Neutrophil (primary cell): ENCODE data around the gene CREB5.
"Not testable (repeated sequence)": the region's sequence is repeated elsewhere in the genome, so short reads cannot be mapped to it uniquely, and the experiment has no call there.

Experiments used
- H3K27ac ChIP-seq: fragments of 200-600 bp; sonication (generic); 2 replicates; pipeline ENCODE4 v1.5.1; 2016; ENCODE audit warnings: mild to moderate bottlenecking, moderate library complexity
- H3K27me3 ChIP-seq: fragments of 200-600 bp; sonication (generic); 2 replicates; pipeline ENCODE4 v1.6.0; 2016; ENCODE audit warnings: mild to moderate bottlenecking
- H3K36me3 ChIP-seq: fragments of 200-600 bp; sonication (generic); 2 replicates; pipeline ENCODE4 v1.5.1; 2017
- H3K4me1 ChIP-seq, 2 experiments: fragments of 200-600 bp in 1 of 2; sonication (generic) in 1 of 2; 1 replicate in 1 of 2; 2 replicates in 1 of 2; pipeline versions ENCODE4 v1.5.1 to v1.6.1; 2013 to 2016; ENCODE audit warnings: low read depth in 1 of 2, low read length in 1 of 2, mild to moderate bottlenecking in 1 of 2, moderate library complexity in 1 of 2; ENCODE audit not compliant: control insufficient read depth in 1 of 2, insufficient read depth in 1 of 2
- H3K4me3 ChIP-seq, 2 experiments: fragments of 200-600 bp in 1 of 2; sonication (generic) in 1 of 2; 1 replicate in 1 of 2; 2 replicates in 1 of 2; pipeline ENCODE4 v1.5.1; 2013 to 2016; ENCODE audit warnings: low read depth in 1 of 2, low read length in 1 of 2, mild to moderate bottlenecking in 1 of 2, moderate library complexity in 1 of 2
- H3K9me3 ChIP-seq: fragments of 200-600 bp; sonication (generic); 2 replicates; pipeline ENCODE4 v1.5.1; 2016
- TF ChIP-seq, protein P1 (sequence below): fragments of 200-600 bp; sonication (generic); IDR thresholded peaks from 2 replicates; pipeline ENCODE4 v1.5.1; 2016; ENCODE audit warnings: antibody characterized with exemption

The CREB5 gene

DNA sequence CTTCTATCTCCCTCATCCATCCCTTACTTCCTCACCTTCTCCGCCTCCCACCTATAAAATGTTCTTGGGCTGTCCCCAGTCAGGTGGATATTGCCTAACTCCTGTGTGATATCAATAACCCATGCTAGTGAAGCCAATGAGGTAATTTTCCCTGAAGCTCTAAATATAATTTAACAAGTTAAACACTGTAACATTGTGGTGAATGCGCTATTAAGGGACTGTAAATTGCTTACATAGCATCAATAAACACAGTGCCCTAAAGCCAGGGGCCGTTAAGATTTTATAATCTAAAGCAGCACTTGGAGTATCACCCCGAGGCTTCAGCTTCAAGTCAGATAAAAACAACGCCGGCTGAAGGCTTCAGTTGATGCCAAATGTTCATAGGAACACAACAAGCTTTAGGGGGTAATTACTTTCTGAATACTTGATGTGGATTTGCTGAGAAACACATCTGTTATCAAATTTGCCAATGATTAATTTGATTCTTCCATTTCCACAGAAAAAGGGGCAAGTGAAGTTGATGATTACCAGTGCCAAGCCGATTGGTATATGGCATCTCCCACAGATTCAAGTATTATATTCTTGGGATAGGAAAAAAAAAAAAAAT lies 138.4 kb downstream of the CREB5 start:
- Histone ChIP-seq H3K27me3 (no peaks in the 10 kb centered on the region), H3K27ac (no peak overlapping the region), H3K4me1 (no peaks in the 10 kb centered on the region), H3K36me3 (no peaks in the 10 kb centered on the region), H3K4me3 (no peak overlapping the region), H3K9me3 (no peaks in the 10 kb centered on the region)
- TF ChIP-seq, protein P1, sequence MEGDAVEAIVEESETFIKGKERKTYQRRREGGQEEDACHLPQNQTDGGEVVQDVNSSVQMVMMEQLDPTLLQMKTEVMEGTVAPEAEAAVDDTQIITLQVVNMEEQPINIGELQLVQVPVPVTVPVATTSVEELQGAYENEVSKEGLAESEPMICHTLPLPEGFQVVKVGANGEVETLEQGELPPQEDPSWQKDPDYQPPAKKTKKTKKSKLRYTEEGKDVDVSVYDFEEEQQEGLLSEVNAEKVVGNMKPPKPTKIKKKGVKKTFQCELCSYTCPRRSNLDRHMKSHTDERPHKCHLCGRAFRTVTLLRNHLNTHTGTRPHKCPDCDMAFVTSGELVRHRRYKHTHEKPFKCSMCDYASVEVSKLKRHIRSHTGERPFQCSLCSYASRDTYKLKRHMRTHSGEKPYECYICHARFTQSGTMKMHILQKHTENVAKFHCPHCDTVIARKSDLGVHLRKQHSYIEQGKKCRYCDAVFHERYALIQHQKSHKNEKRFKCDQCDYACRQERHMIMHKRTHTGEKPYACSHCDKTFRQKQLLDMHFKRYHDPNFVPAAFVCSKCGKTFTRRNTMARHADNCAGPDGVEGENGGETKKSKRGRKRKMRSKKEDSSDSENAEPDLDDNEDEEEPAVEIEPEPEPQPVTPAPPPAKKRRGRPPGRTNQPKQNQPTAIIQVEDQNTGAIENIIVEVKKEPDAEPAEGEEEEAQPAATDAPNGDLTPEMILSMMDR: no peak

GRCh38 chr7:28551331-28551730 lies 139.0 kb downstream of the CREB5 start:
- H3K4me1 ChIP-seq: no peaks in the 10 kb centered on the region
- H3K27me3 ChIP-seq: no peaks in the 10 kb centered on the region
- H3K27ac ChIP-seq: no peak overlapping the region
- H3K9me3 ChIP-seq: no peaks in the 10 kb centered on the region
- no peaks in the 10 kb centered on the region for H3K36me3 ChIP-seq
- TF ChIP-seq, protein P1: no peak
- no peak overlapping the region for H3K4me3 ChIP-seq

DNA sequence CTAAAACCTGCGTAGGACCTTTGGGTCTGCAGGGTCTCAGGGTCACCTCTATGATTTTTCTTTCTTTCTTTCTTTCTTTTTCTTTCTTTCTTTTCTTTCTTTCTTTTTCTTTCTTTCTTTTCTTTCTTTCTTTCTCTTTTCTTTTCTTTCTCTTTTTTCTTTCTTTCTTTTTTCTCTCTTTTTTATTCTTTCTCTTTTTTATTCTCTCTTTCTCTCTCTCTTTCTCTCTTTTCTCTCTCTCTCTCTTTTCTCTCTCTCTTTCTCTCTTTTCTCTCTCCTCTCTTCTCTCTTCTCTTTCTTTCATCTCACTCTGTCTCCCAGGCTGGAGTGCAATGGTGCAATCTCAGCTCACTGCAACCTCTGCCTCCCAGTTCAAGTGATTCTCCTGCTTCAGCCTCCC lies 139.4 kb downstream of the CREB5 start:
- H3K9me3 ChIP-seq, H3K4me3 ChIP-seq, H3K4me1 ChIP-seq, H3K27me3 ChIP-seq, H3K36me3 ChIP-seq, H3K27ac ChIP-seq: not testable (repeated sequence)

- no peak overlapping the region for H3K4me3 ChIP-seq
- H3K4me1 ChIP-seq: no peaks in the 10 kb centered on the region
- H3K36me3 ChIP-seq: no peaks in the 10 kb centered on the region
- H3K27me3 ChIP-seq: no peaks in the 10 kb centered on the region
- no peaks in the 10 kb centered on the region for H3K9me3 ChIP-seq
- TF ChIP-seq, protein P1: no peak
- H3K27ac ChIP-seq: no peak overlapping the region
Observed at GRCh38 chr7:28554802-28555471, 142.6 kb downstream of the CREB5 start.

DNA sequence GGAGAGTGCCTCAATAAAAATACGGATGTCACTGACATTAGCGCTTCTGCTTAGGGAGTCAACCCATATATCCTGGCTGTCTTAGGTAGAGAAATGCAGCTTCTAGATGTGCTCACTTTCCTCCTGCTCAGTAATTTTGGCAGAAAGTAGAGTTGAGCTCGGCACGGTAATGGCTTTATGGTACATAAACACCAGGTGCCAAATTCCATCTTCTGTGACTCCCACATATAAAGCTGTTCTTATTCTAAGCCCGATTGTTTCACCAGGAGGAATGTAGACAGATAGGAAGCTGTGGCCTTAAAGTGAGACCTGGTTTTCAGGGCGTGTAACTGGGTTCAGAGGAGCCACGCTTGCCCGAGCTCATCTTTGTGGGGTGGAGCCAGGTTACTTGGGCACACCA lies 143.7 kb downstream of the CREB5 start:
- no peaks in the 10 kb centered on the region for H3K4me1 ChIP-seq
- H3K36me3 ChIP-seq: no peaks in the 10 kb centered on the region
- no peaks in the 10 kb centered on the region for H3K27me3 ChIP-seq
- no peaks in the 10 kb centered on the region for H3K9me3 ChIP-seq
- TF ChIP-seq, protein P1: no peak
- no peak overlapping the region for H3K4me3 ChIP-seq
- H3K27ac ChIP-seq: no peak overlapping the region

DNA sequence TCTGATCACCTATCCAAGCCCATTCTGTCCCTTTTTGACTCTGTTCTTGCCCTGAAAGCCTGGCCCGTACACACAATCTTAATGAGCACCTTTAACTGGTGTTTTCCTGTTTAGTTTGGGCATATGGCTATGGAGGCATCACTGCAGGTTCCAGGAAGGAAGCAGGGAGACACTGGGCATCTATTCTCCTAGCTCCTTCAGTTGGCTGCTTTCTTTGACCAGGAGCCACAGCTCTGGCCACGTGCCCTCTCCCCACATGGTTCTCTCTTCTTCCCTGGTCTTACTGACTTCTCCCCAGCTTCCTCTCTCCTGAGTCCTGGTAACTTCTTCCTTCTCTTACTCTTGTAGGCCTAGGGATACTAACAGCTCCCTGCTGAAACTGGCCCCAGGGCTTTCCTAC lies 144.4 kb downstream of the CREB5 start:
- Histone ChIP-seq H3K27me3 (no peaks in the 10 kb centered on the region), H3K4me1 (no peaks in the 10 kb centered on the region), H3K27ac (no peak overlapping the region), H3K36me3 (no peaks in the 10 kb centered on the region), H3K4me3 (no peak overlapping the region), H3K9me3 (no peaks in the 10 kb centered on the region)
- TF ChIP-seq, protein P1: no peak
